Epithelial cell of esophagus (primary cell): ENCODE data around the gene ADAMTS17.

ENCODE experiments used
- DNase-seq: peaks from one replicate; pipeline ENCODE4 v3.0.0; 2010; ENCODE audit warnings: low read depth
- H3K4me3 ChIP-seq: 2 replicates; pipeline ENCODE4 v1.5.1; 2011; ENCODE audit warnings: mild to moderate bottlenecking, low read length, control low read depth
- TF ChIP-seq, protein P1 (sequence below): IDR thresholded peaks from 2 replicates; pipeline ENCODE4 v1.5.1; 2011; ENCODE audit warnings: low read depth, mild to moderate bottlenecking, low read length, control low read depth, inconsistent platforms; ENCODE audit not compliant: insufficient read depth; ENCODE audit errors: missing control alignments

ADAMTS17 gene

GRCh38 chr15:100205549-100206295, 136.1 kb downstream of the ADAMTS17 start:
- no peak for DNase-seq
- no peak overlapping the region for H3K4me3 ChIP-seq
- TF ChIP-seq, protein P1, sequence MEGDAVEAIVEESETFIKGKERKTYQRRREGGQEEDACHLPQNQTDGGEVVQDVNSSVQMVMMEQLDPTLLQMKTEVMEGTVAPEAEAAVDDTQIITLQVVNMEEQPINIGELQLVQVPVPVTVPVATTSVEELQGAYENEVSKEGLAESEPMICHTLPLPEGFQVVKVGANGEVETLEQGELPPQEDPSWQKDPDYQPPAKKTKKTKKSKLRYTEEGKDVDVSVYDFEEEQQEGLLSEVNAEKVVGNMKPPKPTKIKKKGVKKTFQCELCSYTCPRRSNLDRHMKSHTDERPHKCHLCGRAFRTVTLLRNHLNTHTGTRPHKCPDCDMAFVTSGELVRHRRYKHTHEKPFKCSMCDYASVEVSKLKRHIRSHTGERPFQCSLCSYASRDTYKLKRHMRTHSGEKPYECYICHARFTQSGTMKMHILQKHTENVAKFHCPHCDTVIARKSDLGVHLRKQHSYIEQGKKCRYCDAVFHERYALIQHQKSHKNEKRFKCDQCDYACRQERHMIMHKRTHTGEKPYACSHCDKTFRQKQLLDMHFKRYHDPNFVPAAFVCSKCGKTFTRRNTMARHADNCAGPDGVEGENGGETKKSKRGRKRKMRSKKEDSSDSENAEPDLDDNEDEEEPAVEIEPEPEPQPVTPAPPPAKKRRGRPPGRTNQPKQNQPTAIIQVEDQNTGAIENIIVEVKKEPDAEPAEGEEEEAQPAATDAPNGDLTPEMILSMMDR: no peak

- DNase-seq: no peak
- no peak overlapping the region for H3K4me3 ChIP-seq
- TF ChIP-seq, protein P1: no peak
These were observed 137.0 kb downstream of the ADAMTS17 start for GRCh38 chr15:100204771-100205170.

DNA sequence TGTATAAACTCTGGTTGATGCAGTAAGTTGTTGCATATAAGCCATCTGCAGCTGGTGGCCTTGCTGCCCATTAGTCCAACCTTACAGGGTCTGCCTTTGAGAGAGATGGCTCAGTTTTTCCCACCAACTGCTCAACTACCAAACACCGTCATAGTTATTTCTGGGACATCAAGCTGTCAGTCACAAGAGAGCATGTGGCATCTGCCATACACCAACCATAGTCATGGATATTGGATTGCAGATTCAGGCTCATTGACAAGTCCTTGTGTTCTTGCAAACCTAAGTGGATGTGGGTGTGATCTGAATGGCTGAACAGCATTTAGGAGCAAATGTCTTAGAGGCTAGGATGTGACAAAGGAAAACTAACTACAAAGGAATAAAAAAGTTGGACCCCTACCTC, 137.6 kb downstream of the ADAMTS17 start:
- no peak overlapping the region for H3K4me3 ChIP-seq
- no peak for DNase-seq
- TF ChIP-seq, protein P1: no peak

GRCh38 chr15:100202309-100202960, 139.3 kb downstream of the ADAMTS17 start:
- TF ChIP-seq, protein P1: no peak
- no peak for DNase-seq
- no peak overlapping the region for H3K4me3 ChIP-seq

GRCh38 chr15:100201376-100202280, 140.1 kb downstream of the ADAMTS17 start:
- no peak for DNase-seq

DNA sequence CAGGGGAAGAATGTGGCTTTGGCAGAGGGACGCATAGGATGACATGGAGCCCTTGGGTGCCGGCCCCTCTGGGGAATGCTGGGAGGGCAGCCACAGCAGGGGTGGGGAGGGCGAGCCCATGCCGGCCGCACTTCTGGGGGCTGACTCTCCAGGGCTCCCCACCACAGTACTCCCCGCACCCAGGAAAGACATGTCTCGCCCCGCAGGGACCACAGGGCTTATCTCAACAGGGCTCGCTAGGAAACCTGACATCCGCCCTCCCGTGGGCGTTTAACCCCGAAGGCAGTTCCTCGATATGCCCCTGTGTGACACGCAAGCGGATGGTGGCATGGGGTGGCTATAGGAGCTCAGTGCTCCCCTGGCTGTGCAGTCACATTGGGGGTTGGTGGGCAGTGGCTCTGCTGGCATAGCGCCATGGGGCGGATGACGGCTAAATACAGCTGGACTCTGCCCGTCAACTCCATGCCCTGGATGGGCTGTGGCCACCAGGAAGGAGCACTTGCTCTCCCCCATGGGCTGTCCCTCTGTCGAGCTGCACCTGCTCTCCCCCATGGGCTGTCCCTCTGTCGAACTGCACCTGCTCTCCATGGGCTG, 141.4 kb downstream of the ADAMTS17 start:
- H3K4me3 ChIP-seq: no peak overlapping the region
- TF ChIP-seq, protein P1: no peak
- no peak for DNase-seq

More at GRCh38 chr15:100201376-100202280, 140.1 kb downstream of the ADAMTS17 start:
- H3K4me3 ChIP-seq: no peak overlapping the region
- TF ChIP-seq, protein P1: no peak
